Thyroid gland (tissue), 4 donors: ENCODE data around the gene FBXL13. TPM values are rescaled to one million over a fixed set of nuclear protein-coding genes. Genes with fewer than 3 reads are reported as not detected.
"Not testable (repeated sequence)": the region's sequence is repeated elsewhere in the genome, so short reads cannot be mapped to it uniquely, and the experiment has no call there.

Experiments used
- DNase-seq, 2 donors: peaks; one replicate each; pipeline ENCODE4 v3.0.0-alpha.2; 2019
- H3K27ac ChIP-seq, 3 donors: fragments of 200-600 bp; sonication (generic); 1 replicate in 2 of 3; 2 replicates in 1 of 3; pipeline ENCODE4 v1.5.1; 2016 to 2019; ENCODE audit warnings: mild to moderate bottlenecking in 1 of 3, moderate library complexity in 1 of 3
- H3K27me3 ChIP-seq: fragments of 200-600 bp; sonication (generic); one replicate; pipeline ENCODE4 v1.5.1; 2019
- H3K36me3 ChIP-seq, 2 donors: fragments of 200-600 bp; sonication (generic); one replicate each; pipeline ENCODE4 v1.5.1; 2016 to 2019
- H3K4me1 ChIP-seq, 2 donors: fragments of 200-600 bp; sonication (generic); one replicate each; pipeline ENCODE4 v1.5.1; 2017 to 2019
- H3K4me3 ChIP-seq, 3 donors: fragments of 200-600 bp; sonication (generic); replicated peaks in 1 of 3; 1 replicate in 2 of 3; 2 replicates in 1 of 3; pipeline ENCODE4 v1.5.1; 2016; ENCODE audit warnings: mild to moderate bottlenecking in 1 of 3
- H3K9me3 ChIP-seq: fragments of 200-600 bp; sonication (generic); one replicate; pipeline ENCODE4 v1.5.1; 2017
- CTCF ChIP-seq, 6 experiments: fragments of 200-600 bp in 3 of 6; fragments of 450-650 bp in 3 of 6; sonication (generic) in 3 of 6; IDR thresholded peaks; one replicate each; pipeline ENCODE4 v1.5.1; 2016 to 2019; ENCODE audit warnings: antibody characterized with exemption in 6 of 6, mild to moderate bottlenecking in 2 of 6, inconsistent platforms in 1 of 6, moderate library complexity in 1 of 6
- POLR2A ChIP-seq, 2 donors: fragments of 450-650 bp; IDR thresholded peaks; one replicate each; pipeline ENCODE4 v1.6.1; 2017; ENCODE audit warnings: antibody characterized with exemption in 2 of 2, mild to moderate bottlenecking in 2 of 2, moderate library complexity in 1 of 2
- WGBS, 2 donors: methylation state at CpG; one replicate each; pipeline ENCODE4 v1.1.5; 2017; 5-methylcytosine and 5-hydroxymethylcytosine counted together
- intact Hi-C: fragments of 100-400 bp; cut with DNase I; formaldehyde crosslinking; loops from one replicate; pipeline ENCODE4 v1.15.1; 2023
- total RNA-seq, 4 donors: library from RNA; depleted of rRNA; stranded (reverse); fragments of >200 nt; gene quantifications; one replicate each; pipeline ENCODE4 v1.2.3, GENCODE V29; 2016

Gene FBXL13
- total RNA-seq, 4 donors from 2014 or later: 4.2 to 9.6 (median 5.0) TPM

GRCh38 chr7:103082497-103082896 lies 7.9 kb upstream of the FBXL13 start:
- no peak overlapping the region for H3K4me3 ChIP-seq
- no peak for DNase-seq
- intact Hi-C loops: no loop called here
- 97 to 100% methylated on average over 1 of the region's 1 CpG for WGBS, 2 donors
- TF ChIP-seq POLR2A (IDR thresholded peaks at IDR 0.05): no peak
- no peak for TF ChIP-seq CTCF (IDR thresholded peaks at IDR 0.05)
- H3K9me3 ChIP-seq: no peaks in the 10 kb centered on the region
- peaks cover 6 to 7% of the 10 kb centered on the region in 2 donors for H3K36me3 ChIP-seq
- no peaks in the 10 kb centered on the region for H3K27me3 ChIP-seq
- H3K4me1 ChIP-seq: no peaks in the 10 kb centered on the region
- H3K27ac ChIP-seq: no peak overlapping the region

DNA sequence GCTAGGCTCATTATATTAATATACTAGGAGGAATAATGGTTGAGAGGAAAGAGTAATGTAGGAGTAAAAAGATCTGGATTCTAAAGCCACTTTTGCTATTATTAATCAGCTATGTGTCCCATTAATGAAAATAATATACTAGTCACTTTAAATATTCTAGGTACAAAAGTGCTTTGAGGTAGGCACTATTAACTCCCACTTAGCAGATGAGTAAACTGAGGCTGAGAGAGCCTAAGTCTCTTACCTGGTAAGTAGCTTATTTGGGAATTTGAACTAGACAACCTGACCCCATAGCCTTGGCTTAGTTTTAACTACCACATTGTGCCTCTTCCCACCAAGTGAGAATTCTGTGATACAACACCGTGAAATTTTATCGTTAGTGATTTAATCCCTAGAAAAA lies 6.3 kb upstream of the FBXL13 start:
- Histone ChIP-seq H3K4me1 (peaks cover 0 to 11% of the 10 kb centered on the region in 2 donors), H3K27ac (no peak overlapping the region), H3K9me3 (no peaks in the 10 kb centered on the region), H3K27me3 (no peaks in the 10 kb centered on the region), H3K4me3 (no peak overlapping the region), H3K36me3 (peaks cover 0 to 6% of the 10 kb centered on the region in 2 donors)
- TF ChIP-seq CTCF (IDR thresholded peaks at IDR 0.05): no peak
- no peak for TF ChIP-seq POLR2A (IDR thresholded peaks at IDR 0.05)
- intact Hi-C loops: no loop called here
- WGBS, 2 donors: 98% methylated on average over 2 of the region's 2 CpGs
- no peak for DNase-seq

GRCh38 chr7:103079836-103080235 lies 5.2 kb upstream of the FBXL13 start:
- Histone ChIP-seq H3K27me3 (no peaks in the 10 kb centered on the region), H3K4me3 (no peak overlapping the region), H3K9me3 (no peaks in the 10 kb centered on the region), H3K4me1 (peaks cover 0 to 12% of the 10 kb centered on the region in 2 donors), H3K36me3 (peaks cover 0 to 6% of the 10 kb centered on the region in 2 donors), H3K27ac (no peak overlapping the region)
- no peak for DNase-seq
- intact Hi-C loops: no loop called here
- 89 to 92% methylated on average over 3 of the region's 3 CpGs for WGBS, 2 donors
- TF ChIP-seq POLR2A (IDR thresholded peaks at IDR 0.05): no peak
- TF ChIP-seq CTCF (IDR thresholded peaks at IDR 0.05): no peak

- H3K4me1 ChIP-seq: peaks cover 6 to 17% of the 10 kb centered on the region in 2 donors
- intact Hi-C loops, H3K9me3 ChIP-seq, H3K36me3 ChIP-seq, H3K4me3 ChIP-seq, DNase-seq, H3K27me3 ChIP-seq, H3K27ac ChIP-seq: not testable (repeated sequence)
- 79 to 82% methylated on average over 6 of the region's 6 CpGs for WGBS, 2 donors
Observed at GRCh38 chr7:103078226-103078625, 3.6 kb upstream of the FBXL13 start.

GRCh38 chr7:103077318-103077717 lies 2.7 kb upstream of the FBXL13 start:
- Histone ChIP-seq H3K27me3 (no peaks in the 10 kb centered on the region), H3K4me3 (no peak overlapping the region), H3K4me1 (peaks cover 6 to 17% of the 10 kb centered on the region in 2 donors), H3K27ac (no peak overlapping the region), H3K9me3 (no peaks in the 10 kb centered on the region), H3K36me3 (no peaks in the 10 kb centered on the region)
- WGBS, 2 donors: 99% methylated on average over 3 of the region's 3 CpGs
- TF ChIP-seq CTCF (IDR thresholded peaks at IDR 0.05) (no peak), POLR2A (IDR thresholded peaks at IDR 0.05) (no peak)
- intact Hi-C loops: no loop called here
- DNase-seq: no peak

DNA sequence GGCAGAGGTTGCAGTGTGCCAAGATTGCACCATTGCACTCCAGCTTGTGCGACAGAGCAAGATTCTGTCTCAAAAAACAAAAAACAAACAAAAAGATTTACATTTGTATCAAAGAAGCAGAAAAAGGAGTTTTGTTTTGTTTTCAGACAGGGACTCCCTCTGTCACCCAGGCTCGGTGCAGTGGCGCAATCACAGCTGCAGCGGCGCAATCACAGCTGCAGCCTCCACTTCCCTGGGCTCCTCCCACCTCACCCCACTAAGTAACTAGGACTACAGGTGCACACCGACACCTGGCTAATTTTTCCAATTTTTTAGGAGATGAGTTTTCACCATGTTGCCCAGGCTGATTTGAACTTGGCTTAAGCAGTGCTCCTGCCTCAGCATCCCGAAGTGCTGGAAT lies 2.2 kb upstream of the FBXL13 start:
- Histone ChIP-seq H3K27ac (no peak overlapping the region), H3K9me3 (no peaks in the 10 kb centered on the region), H3K27me3 (no peaks in the 10 kb centered on the region), H3K36me3 (no peaks in the 10 kb centered on the region), H3K4me3 (no peak overlapping the region), H3K4me1 (peaks cover 6 to 17% of the 10 kb centered on the region in 2 donors)
- 97 to 98% methylated on average over 7 of the region's 7 CpGs for WGBS, 2 donors
- intact Hi-C loops: no loop called here
- no peak for TF ChIP-seq CTCF (IDR thresholded peaks at IDR 0.05)
- no peak for TF ChIP-seq POLR2A (IDR thresholded peaks at IDR 0.05)
- no peak for DNase-seq
